ENCODE results near the gene TTLL11. TPM values are rescaled to one million over a fixed set of nuclear protein-coding genes. Genes with fewer than 3 reads are reported as not detected.

Gene TTLL11
- polyA plus RNA-seq, 1 donor (not counting 4 experiments of a cell fraction or from before 2014, with no cell fraction given): 8.0 TPM

DNA sequence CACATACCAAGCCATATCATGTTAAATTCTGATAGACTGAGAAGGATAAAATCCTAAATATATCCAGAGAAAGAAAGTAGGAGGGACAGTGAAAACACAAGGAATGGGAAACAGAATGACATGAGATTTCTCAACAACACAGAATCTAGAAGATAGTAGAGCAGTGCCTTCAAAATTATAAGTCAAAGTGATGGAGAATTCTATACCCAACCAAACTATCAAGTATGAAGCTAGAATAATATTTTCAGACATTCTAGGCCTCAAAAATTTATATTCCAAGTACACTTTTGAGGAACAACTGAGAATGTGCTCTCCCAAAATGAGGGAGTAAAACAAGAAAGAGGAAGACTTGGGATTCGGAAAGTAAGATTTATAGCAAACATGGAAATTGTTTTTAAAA lies 10.9 kb upstream of the TTLL11 start:
- dilution Hi-C loops (cut with MboI; ENCODE audit: extremely low pct_ligation_motif_present, low sequenced_read_pairs): no loop called here
- no peak for DNase-seq (ENCODE audit: low read depth, low spot score)
- FAIRE-seq: no peak
- Histone ChIP-seq H3K9ac (ENCODE audit: control insufficient read depth, extremely low read depth, insufficient read depth, low read length) (no peak overlapping the region), H3K36me3 (ENCODE audit: control insufficient read depth in 2 of 2, extremely low read depth in 1 of 2, insufficient read depth in 2 of 2, low read length in 2 of 2) (no peaks in the 10 kb centered on the region), H3K9me1 (ENCODE audit: control insufficient read depth, extremely low read depth, insufficient read depth, low read length) (no peaks in the 10 kb centered on the region), H2AFZ (ENCODE audit: control insufficient read depth, low read length) (no peak overlapping the region), H3K9me3 (ENCODE audit: control insufficient read depth, low read depth, low read length) (no peaks in the 10 kb centered on the region), H3K27me3 (ENCODE audit: control insufficient read depth, extremely low read depth, insufficient read depth, low read length) (no peaks in the 10 kb centered on the region), H3K4me2 (ENCODE audit: control insufficient read depth, extremely low read depth, insufficient read depth, low read depth, low read length) (no peak overlapping the region), H3K79me2 (ENCODE audit: control insufficient read depth, insufficient read depth, low read length) (no peaks in the 10 kb centered on the region), H3K4me1 (ENCODE audit: control insufficient read depth, extremely low read depth, insufficient read depth, low read length) (no peaks in the 10 kb centered on the region), H3K27ac (ENCODE audit: control insufficient read depth, insufficient read depth, low read length) (no peak overlapping the region), H3K4me3 (ENCODE audit: control insufficient read depth in 2 of 3, extremely low read depth in 1 of 3, insufficient read depth in 2 of 3, low read depth in 1 of 3, low read length in 3 of 3) (no peak overlapping the region), H4K20me1 (ENCODE audit: control insufficient read depth, extremely low read depth, insufficient read depth, low read length) (no peaks in the 10 kb centered on the region)
- TF ChIP-seq, protein P1, sequence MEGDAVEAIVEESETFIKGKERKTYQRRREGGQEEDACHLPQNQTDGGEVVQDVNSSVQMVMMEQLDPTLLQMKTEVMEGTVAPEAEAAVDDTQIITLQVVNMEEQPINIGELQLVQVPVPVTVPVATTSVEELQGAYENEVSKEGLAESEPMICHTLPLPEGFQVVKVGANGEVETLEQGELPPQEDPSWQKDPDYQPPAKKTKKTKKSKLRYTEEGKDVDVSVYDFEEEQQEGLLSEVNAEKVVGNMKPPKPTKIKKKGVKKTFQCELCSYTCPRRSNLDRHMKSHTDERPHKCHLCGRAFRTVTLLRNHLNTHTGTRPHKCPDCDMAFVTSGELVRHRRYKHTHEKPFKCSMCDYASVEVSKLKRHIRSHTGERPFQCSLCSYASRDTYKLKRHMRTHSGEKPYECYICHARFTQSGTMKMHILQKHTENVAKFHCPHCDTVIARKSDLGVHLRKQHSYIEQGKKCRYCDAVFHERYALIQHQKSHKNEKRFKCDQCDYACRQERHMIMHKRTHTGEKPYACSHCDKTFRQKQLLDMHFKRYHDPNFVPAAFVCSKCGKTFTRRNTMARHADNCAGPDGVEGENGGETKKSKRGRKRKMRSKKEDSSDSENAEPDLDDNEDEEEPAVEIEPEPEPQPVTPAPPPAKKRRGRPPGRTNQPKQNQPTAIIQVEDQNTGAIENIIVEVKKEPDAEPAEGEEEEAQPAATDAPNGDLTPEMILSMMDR (optimal IDR thresholded peaks at IDR 0.05 in 1 of 3, IDR thresholded peaks at IDR 0.05 in 1 of 3, conservative IDR thresholded peaks at IDR 0.05 in 1 of 3; ENCODE audit: extremely low read depth in 1 of 3, insufficient read depth in 2 of 3, low read length in 3 of 3): no peak
- no peak for TF ChIP-seq EZH2 (IDR thresholded peaks at IDR 0.05; ENCODE audit: low read length)

DNA sequence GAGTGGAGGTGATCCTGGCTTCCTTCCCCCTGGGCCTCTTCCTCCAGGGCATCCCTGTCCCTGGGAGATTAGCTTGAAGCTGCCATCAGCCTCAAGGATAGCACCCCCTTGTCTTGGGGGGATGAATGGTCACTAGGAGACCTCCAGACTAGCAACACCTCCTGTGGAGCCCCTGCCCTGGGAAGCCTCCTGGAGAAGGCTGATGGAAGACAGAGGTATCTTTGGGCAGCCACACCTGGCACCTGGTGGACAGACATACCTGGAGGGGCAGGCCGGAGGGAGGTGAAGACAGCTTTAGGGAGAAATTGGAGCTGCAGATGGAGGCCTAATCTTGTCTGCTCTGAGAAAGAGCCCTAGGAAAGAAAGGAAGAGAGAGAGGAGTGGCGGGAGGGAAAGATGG lies 9.0 kb upstream of the TTLL11 start:
- DNase-seq (ENCODE audit: low read depth, low spot score) (no peak), FAIRE-seq (no peak)
- Histone ChIP-seq H3K27me3 (ENCODE audit: control insufficient read depth, extremely low read depth, insufficient read depth, low read length) (no peaks in the 10 kb centered on the region), H3K36me3 (ENCODE audit: control insufficient read depth in 2 of 2, extremely low read depth in 1 of 2, insufficient read depth in 2 of 2, low read length in 2 of 2) (no peaks in the 10 kb centered on the region), H3K4me2 (ENCODE audit: control insufficient read depth, extremely low read depth, insufficient read depth, low read depth, low read length) (no peak overlapping the region), H3K4me1 (ENCODE audit: control insufficient read depth, extremely low read depth, insufficient read depth, low read length) (no peaks in the 10 kb centered on the region), H3K9me3 (ENCODE audit: control insufficient read depth, low read depth, low read length) (no peaks in the 10 kb centered on the region), H2AFZ (ENCODE audit: control insufficient read depth, low read length) (no peak overlapping the region), H3K9me1 (ENCODE audit: control insufficient read depth, extremely low read depth, insufficient read depth, low read length) (no peaks in the 10 kb centered on the region), H3K4me3 (ENCODE audit: control insufficient read depth in 2 of 3, extremely low read depth in 1 of 3, insufficient read depth in 2 of 3, low read depth in 1 of 3, low read length in 3 of 3) (no peak overlapping the region), H3K9ac (ENCODE audit: control insufficient read depth, extremely low read depth, insufficient read depth, low read length) (no peak overlapping the region), H3K79me2 (ENCODE audit: control insufficient read depth, insufficient read depth, low read length) (no peaks in the 10 kb centered on the region), H3K27ac (ENCODE audit: control insufficient read depth, insufficient read depth, low read length) (no peak overlapping the region), H4K20me1 (ENCODE audit: control insufficient read depth, extremely low read depth, insufficient read depth, low read length) (no peaks in the 10 kb centered on the region)
- dilution Hi-C loops (cut with MboI; ENCODE audit: extremely low pct_ligation_motif_present, low sequenced_read_pairs): no loop called here
- TF ChIP-seq, protein P1 (optimal IDR thresholded peaks at IDR 0.05 in 1 of 3, IDR thresholded peaks at IDR 0.05 in 1 of 3, conservative IDR thresholded peaks at IDR 0.05 in 1 of 3; ENCODE audit: extremely low read depth in 1 of 3, insufficient read depth in 2 of 3, low read length in 3 of 3): no peak
- no peak for TF ChIP-seq EZH2 (IDR thresholded peaks at IDR 0.05; ENCODE audit: low read length)

Measured in keratinocyte (primary cell).